DMS53 treated with DMSO at 0.1 percent for 48 hours (cell line): ENCODE results near the gene DNER.
"Not testable (repeated sequence)": the region's sequence is repeated elsewhere in the genome, so short reads cannot be mapped to it uniquely, and the experiment has no call there.

Source experiments
- DNase-seq: peaks from one replicate; lab custom pipeline; 2025; ENCODE audit not compliant: unreplicated experiment; lab: John Stamatoyannopoulos, UW

The DNER gene

DNA sequence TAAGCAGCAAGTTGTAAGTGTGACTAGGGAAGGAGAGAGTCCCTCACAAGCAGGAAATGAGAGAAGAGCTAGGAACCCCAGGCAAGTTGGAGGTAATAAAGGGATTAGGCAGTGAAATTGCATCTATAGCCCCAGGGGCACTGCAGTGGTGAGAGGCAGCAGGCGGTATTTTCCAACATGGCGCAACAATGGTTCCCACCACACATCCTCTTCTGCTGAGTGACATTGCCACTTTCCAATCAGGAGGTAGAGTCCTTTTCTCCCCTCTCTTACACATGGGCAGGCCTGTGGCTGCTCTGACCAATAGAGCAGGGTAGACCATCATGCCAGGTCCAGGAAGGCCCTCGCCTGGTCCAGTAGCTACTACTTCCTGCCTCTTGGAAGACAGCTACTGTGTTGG is 86.6 kb downstream of the DNER start:
- DNase-seq, result no peak

DNA sequence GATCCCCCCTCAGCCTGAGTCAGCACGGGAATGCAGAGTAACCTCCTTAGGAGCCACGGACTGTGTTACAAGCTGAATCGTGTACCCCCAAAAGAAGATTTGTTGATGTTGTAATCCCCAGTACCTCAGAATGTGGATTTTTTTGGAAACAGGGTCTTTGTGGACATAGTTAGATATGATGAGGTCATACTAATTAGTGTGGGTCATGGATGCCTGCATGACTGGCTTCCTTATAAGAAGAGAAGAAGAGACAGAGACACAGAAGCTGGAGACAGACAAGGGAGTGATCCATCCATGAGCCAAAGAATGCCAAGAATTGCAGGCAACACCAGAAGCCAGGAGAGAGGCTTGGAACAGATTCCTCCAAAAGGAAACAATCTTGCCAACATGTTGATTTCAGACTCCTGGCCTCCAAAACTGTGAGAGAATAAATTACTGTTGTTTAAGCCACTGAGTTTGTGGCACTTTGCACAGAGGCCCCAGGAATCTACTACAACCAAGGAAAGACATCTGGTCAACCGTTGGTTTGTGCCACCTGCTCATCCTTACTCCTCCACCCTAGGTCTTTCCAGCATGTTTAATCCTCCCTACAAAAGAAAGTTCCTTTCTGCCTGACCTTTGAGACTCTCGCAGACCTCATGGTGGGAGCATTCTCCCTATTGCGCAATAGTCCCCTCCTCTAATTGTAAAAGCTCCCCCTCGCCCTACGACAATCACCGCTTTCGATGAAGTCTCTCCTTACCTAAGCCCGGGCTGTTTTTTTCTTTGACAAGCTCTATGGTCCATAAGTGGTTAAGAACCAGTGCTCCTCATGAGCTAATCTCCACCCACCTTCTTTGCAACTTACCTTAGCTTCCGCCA is 91.6 kb downstream of the DNER start:
- DNase-seq, result no peak

GRCh38 chr2:229620759-229621158 is 93.6 kb downstream of the DNER start:
- DNase-seq, result no peak

GRCh38 chr2:229620289-229620688 is 94.1 kb downstream of the DNER start:
- no peak for DNase-seq

DNA sequence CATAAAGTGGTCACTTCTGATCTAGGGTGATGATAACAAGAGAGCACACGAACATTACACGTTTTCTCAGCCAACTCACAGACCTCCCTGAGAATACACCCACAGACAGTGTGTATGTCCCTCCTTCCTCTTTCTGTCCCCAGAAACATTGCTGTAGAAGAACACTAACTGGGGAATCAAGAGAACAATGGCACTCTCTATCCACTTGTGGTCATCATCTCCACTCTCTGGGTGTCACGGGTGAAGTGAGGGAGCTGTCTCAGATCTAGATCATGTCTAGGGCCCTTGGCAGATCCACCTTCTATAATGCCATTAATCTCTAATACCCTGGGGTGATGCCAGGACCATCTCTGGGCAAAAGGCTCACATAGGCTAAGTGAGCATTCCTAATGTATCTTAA is 97.9 kb downstream of the DNER start:
- DNase-seq, result no peak

DNA sequence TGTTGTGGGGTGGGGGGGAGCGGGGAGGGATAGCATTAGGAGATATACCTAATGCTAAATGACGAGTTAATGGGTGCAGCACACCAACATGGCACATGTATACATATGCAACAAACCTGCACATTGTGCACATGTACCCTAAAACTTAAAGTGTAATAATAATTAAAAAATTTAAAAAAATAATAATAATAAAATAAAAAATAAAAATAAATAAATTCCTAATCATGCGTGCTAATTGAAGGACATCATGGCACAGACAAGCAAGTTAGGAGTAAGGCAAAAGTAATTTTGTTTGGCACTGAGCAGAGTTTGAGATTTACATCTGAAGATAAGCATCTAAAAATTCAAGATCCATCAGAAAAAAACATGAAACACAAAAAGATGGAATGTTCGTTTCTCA is 100.3 kb downstream of the DNER start:
- not testable (repeated sequence) for DNase-seq

- no peak for DNase-seq
Observed at GRCh38 chr2:229612384-229612971, 101.9 kb downstream of the DNER start.

DNA sequence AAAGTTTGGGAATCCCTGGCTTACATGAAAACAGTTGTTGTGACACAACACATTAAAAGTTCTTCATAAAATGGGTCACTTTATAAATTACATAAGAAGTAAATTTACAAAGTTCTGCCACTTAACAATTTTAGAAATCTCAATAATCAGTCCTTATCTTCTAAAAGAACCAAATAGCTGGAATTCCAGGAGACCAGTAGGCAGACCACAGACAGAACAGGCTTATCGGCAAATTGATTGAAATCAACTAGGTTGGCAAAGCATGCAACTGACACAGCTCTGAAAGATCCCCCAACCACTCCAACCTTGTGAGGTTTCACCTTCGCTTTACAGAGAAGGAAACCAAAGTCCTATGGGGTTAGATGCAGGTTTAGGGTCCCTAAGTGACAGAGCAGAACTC is 103.0 kb downstream of the DNER start:
- no peak for DNase-seq

DNA sequence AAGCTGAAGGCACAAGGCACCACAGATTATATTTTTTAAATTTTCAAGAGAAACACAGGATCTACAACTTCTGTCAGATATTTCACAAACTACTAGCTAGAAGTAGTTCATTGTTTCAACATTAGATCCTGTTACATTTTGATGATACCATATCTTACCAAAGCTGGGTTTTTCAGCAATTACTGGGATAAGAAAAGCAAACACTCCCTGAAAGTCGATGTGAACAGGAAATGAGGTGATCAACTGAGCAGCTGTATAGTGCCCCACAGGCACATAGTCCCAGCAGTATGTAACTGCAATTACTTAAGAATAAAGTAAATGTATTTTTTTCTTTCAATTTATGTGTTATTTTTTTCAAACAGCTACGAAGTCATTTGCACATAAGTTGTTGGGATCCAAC is 103.5 kb downstream of the DNER start:
- no peak for DNase-seq

GRCh38 chr2:229610333-229610732 is 104.0 kb downstream of the DNER start:
- no peak for DNase-seq

DNA sequence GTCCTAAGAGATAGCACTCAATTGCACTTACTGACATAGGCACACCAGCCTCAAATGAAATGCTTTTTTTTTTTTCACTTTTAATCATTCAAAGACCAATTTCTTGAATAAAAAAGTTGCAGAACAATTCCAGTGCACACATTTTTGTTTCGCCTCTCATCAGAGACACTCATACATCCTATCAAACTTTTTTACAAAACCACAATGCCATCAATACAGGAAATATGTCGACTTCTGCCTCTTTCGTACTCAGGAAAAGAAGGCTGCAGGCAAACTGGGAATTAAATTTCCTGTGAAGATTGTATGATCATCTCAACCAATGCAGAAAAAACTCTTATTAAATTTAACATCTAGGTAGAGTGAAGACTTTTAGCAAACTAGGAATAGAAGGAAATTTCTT is 112.4 kb downstream of the DNER start:
- no peak for DNase-seq

- DNase-seq, result no peak
Observed at GRCh38 chr2:229601396-229601795, 113.0 kb downstream of the DNER start.

- DNase-seq, result no peak
Observed at GRCh38 chr2:229598227-229598626, 116.1 kb downstream of the DNER start.

- no peak for DNase-seq
Observed at GRCh38 chr2:229596796-229597195, 117.6 kb downstream of the DNER start.

DNA sequence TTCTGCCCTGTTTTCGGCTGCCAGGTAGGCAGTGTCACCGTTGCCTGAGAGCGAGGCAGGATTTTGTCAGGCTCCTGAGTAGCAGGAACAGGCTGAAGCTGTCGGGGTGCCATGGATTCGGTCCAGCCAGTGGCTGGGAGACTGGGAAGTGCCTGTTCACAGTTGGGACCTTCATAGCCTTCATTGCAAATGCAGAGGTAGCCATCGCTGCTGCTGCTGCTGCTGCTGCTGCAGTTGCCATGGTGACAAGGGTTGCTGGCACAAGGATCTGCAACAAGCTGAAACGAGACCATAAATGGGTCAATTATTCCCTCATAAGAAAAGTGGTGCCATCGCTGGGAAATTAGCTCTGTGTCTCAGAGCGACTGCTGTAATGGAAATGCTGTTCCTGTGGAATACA is 122.7 kb downstream of the DNER start:
- DNase-seq, result no peak

DNA sequence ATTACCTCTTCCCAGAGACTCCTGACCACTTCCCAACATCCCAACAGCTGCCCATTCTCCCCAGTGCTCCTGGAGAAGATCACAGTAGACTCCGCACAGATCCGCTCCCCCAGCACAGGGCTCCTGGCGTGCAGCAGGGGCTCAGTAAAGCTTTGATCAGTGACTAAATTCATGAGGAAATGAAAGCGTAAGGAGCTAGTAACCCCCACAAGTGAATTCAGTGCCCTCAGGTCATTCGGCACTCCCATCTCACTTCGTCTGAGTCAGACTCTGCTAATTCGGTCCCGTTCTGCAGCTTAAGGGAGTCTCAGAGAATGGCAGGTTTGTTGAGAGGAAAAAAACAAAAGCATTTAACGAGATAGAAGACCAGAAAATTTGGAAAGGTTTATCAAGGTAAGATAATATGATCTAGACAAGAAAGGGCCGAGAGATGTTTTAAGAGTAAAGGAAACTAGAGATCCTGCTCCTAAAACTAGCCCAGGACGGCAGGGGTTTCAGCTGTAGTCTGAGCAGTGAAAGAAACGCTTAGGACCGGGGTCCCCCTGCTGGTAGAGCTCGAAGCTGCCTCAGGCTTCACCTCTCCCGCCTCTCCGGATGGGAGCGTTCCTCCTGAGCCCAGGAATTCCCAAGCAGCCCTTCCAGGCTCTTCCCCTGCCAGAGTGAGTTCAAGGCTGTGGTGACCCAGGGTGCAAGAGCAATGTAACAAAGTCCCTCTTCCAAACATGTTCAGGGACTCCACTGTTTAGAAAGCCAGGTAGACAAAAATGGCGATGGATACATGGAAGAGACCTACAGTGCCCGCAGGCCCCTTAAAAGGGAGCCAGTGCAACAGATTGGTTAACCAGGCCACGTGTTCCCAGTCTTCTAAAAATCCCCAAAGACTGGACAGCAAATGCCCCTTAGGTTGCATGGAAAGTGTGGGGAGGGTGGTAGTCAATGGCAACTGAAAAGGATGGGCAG is 127.3 kb downstream of the DNER start:
- DNase-seq, result peak; percentile 18

GRCh38 chr2:229586012-229586411 is 128.3 kb downstream of the DNER start:
- no peak for DNase-seq

DNA sequence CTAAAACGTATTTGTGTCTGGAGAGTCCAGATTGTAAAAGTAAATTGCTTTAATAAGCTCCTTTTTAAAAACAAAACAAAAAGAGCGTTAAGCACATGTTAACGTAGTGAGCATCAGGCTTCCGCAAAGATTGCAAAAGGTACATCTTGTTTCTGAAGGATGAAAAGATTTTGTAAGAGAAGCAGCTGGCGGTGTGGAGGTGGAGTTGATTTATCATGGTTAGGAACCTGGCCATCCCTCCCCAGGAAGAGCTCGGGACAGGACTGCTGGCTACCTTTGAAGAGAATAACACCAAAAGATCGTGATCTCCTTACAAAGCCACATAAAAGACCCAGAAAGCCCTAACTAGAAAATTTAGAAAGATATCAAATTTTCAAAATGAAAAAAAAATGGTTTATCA is 132.2 kb downstream of the DNER start:
- DNase-seq, result no peak

GRCh38 chr2:229578052-229578846 is 136.1 kb downstream of the DNER start:
- no peak for DNase-seq

DNA sequence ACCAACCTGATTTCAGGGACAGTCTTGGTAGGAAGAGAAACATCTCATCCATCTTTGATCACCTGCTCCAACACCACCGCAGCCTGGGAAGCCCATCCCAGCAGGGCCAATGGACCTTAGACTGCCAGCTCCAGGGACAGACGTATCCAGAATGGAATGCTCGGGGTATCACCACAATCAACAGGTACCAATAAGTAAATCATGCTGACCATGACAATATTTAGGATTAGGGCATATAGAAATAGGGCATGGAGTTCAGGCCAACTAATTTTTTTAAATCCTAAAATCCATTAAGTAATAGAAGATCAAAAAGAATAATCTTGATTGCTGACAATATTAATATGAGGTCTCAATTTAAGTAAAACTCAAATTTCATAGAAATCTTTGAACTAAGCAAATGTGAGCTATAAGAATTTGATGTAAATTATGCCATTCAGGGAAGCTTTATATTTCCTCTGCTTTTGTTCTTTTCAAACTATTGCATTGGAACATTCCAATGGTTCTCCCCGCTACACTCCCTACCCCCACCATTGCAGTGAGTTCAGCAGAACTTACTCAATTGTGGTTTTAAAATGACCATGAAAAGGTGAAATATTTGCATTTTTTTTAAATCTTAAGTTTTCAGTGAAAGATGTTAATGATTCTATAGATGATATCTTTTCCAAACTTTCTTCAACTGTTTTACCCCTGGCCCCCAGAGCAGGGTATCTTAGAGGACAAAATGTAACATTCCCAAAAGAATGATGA is 138.6 kb downstream of the DNER start:
- no peak for DNase-seq
